Measurements from ENCODE around the gene MTFP1.

DNA sequence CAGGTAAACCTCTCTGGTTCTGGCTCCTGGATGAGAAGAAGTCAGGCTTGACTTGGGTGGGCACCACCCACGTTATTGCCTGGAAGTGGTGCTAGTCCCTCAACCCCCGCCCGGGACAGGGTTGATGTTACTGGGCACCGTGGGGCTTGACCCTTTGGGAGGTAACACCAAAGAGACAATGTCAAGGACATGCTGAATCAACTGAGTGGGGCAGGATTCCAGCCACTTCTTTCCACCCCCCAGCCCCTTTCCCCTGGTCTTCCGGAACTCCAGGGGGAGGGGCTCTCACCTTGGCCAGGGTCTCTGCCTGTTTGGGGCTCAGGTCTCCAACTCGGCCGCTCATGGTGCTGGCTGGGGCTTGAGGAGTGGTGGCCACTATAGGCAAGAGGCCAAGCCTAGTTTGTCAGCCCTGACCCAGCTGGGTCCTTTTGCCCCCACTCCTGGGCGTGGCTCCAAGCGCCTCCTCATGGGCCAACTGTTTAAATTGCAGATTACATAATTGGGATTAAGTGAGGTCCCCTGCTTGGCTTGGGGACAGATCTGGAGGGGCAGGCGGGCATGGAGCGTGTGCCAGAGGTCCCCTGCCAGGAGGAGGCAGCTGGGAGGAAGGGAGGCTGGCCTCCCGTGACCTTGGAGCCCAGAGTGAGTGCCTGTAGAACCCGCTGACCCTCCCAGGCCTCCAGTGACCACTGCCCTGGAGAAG lies 46.2 kb downstream of the MTFP1 start, which contains the start of gene SEC14L3:
- TF ChIP-seq POLR2A (IDR thresholded peaks at IDR 0.05): no peak
- TF ChIP-seq, protein P1, sequence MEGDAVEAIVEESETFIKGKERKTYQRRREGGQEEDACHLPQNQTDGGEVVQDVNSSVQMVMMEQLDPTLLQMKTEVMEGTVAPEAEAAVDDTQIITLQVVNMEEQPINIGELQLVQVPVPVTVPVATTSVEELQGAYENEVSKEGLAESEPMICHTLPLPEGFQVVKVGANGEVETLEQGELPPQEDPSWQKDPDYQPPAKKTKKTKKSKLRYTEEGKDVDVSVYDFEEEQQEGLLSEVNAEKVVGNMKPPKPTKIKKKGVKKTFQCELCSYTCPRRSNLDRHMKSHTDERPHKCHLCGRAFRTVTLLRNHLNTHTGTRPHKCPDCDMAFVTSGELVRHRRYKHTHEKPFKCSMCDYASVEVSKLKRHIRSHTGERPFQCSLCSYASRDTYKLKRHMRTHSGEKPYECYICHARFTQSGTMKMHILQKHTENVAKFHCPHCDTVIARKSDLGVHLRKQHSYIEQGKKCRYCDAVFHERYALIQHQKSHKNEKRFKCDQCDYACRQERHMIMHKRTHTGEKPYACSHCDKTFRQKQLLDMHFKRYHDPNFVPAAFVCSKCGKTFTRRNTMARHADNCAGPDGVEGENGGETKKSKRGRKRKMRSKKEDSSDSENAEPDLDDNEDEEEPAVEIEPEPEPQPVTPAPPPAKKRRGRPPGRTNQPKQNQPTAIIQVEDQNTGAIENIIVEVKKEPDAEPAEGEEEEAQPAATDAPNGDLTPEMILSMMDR (IDR thresholded peaks at IDR 0.05 in 8 of 11, conservative IDR thresholded peaks at IDR 0.05 in 3 of 11): no peak

Measured in spleen (tissue), 7 donors.